Stimulated activated CD4-positive, alpha-beta T cell treated with anti-CD3 and anti-CD28 coated beads, Interleukin-1b, Interleukin-23, amount 100 ng/mL, for 4 hours (primary cell): ENCODE data around the gene B4GALT6.

Experiments
- DNase-seq, 2 donors: peaks; one replicate each; pipeline ENCODE4 v3.0.0-alpha.2; 2020; ENCODE audit warnings: low read depth in 2 of 2

B4GALT6 gene

DNA sequence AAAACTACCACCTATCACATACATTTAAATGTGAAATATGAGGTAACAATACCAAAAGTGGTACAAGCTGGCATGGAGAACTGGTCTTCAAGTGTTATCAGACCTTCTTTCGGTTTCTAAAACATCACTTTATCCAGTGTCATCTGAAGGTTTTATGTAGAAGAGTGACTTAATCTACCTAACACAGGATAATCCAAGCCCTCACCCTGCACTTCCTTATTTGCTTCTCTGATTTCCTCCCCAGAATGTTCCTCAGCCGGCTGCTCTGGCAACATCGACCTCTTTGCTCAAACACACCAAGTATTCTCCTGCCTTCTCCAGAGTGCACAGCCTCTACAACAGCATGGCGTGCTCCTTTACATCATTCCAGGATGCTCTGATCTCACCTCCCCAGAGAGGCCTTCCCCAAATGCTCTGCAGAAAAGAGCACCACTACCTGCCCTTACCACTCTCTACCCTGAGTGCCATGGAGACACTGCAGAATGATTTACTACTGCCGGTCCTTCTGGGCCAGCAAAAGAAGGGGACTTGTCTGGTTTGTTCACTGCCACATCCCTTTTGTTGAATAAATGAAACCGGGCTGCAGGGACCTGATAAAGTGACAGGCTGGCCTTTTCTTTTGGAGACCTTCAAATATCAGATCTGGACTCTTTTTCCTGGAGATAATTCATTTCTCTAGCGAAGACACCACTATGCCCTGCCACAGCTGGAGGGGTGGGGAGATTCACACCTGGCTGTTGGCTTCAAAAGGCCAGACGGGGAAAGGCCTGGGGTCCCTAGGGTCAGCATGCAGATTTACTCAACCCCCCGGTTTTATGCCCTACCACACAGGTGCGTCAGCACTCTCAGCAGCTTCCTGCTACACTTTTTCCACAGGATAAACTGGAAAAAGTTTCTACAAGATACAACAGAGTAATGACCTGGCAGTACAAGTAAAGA, 50.7 kb downstream of the B4GALT6 start:
- no peak for DNase-seq

DNA sequence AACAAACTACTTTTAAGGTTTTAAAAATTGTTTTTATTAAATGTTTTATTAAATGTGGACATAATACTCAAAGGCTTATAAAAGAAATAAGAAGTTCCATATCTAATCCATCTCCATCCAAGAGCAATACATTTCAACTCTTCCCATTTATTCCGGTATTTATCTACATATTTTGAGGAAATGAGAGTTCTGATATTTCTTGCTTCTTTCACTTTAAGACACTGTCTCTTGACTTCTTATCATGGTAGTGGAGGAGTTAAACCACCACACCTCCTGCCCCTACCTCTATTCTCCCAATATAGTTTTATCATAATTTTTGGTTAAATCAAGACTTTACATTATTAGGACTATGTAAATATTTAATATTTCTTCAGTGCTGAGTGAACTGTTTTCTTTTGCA, 52.0 kb downstream of the B4GALT6 start:
- DNase-seq: no peak

GRCh38 chr18:31631526-31631925, 52.9 kb downstream of the B4GALT6 start:
- DNase-seq: no peak

DNA sequence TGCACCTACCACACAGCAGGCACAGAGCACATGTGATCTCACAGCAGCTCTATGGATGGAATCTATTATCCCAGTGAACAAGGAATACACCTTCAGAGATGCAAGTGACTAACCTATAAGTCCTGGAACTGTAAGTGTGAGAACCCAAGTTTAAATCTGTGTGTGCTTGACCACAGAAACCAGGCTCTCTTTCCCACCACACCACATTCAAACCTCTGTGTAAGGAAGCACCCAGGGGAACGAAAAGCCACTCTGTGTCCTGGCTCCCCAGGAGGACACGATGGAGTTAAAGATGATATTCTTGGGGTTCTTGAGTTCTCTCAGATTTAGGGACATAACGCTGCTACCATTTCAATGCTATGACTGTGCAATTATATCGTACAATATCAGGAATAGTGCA, 53.8 kb downstream of the B4GALT6 start:
- DNase-seq: no peak

GRCh38 chr18:31626409-31626808, 58.0 kb downstream of the B4GALT6 start:
- no peak for DNase-seq

- DNase-seq: no peak
Observed at GRCh38 chr18:31624892-31625640, 59.3 kb downstream of the B4GALT6 start.

GRCh38 chr18:31619291-31619690, 65.1 kb downstream of the B4GALT6 start:
- DNase-seq: no peak

- no peak for DNase-seq
Observed at GRCh38 chr18:31618801-31619200, 65.6 kb downstream of the B4GALT6 start.

DNA sequence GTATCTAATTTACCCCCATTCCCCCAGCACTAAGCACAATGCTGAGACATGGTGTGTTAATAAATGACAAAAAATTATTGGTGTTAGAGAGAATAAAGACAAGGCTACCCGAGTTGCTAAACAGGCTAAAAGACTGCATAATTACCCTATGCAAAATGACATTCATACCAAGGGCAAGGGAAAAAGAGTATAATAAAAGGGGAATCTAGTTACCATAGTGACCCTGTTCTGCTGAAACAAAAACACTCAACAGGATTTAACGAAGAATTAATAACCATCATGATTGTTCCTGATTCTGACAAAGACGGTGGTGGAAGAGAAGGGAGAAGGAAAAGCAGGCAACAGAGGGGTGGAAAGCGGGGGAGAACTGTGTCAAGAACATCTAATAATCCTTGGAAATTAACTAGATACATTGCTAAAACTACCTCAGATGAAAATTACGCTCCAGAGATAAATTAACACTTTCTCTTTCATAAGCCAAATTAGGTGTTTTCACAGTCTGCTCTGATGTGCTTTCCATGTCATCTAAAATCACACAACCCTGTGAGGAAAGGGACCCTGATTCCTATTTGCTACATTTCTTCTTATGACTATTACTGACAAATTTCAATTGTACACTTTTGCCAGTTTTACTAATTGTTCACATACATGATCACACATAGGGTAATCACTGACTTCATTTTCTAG, 67.2 kb downstream of the B4GALT6 start:
- no peak for DNase-seq

DNA sequence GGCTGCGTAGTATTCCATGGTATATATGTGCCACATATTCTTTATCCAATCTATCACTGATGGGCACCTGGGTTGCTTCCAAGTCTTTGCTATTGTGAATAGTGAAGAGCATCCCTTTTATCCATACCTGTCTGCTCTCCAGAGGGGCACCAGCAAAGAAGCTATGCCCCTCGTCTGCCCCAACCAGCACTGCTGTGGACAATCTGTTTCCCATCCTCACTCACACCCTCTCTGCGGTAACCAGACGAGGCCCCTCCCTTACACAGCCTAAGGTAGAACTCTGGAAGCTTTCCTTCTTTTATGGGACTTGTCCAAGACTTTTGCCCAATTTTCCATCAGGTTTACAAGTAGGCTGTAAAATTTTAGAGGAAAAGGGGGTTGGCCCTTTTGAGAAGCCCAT, 67.8 kb downstream of the B4GALT6 start:
- no peak for DNase-seq

DNA sequence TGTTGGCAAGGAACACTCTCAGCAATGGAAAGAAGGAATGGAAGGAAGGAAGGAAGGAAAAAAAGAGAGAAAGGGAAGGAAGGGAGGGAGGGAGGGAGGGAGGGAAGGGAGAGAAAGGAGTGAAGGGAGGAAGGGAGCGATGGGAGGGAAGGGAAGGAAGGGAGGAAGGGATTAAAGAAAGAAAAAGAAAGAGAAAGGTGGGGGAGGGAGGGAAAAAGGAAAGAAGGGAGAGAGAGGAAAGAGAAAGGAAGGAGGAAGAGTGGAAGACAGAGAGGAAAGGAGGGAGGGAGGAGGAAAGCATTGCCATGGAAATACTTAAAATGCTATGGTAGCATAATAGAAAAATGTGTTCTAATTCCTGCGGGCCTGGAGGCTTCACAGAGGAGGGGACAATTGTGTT, 70.3 kb downstream of the B4GALT6 start:
- no peak for DNase-seq

- DNase-seq: no peak
Observed at GRCh38 chr18:31612124-31612523, 72.3 kb downstream of the B4GALT6 start.

DNA sequence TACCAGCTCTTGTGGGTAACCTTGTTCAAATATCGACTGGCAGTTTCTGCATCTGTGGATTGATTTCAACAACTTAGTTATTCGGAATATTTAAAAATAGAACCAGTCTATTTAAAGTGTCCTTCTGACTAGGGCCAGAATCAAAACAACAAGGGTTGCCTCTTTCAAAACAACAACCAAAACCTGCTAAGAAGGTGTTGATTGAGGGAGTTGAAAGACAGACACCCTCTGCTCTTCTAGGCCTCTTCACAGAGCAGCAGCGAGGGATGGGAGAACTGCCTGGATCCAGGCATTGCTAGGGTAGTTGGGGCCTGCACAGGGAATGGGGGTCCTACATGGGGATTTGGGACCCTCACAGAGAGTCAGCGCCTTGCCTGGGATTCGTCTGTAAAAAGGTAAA, 72.9 kb downstream of the B4GALT6 start:
- no peak for DNase-seq

DNA sequence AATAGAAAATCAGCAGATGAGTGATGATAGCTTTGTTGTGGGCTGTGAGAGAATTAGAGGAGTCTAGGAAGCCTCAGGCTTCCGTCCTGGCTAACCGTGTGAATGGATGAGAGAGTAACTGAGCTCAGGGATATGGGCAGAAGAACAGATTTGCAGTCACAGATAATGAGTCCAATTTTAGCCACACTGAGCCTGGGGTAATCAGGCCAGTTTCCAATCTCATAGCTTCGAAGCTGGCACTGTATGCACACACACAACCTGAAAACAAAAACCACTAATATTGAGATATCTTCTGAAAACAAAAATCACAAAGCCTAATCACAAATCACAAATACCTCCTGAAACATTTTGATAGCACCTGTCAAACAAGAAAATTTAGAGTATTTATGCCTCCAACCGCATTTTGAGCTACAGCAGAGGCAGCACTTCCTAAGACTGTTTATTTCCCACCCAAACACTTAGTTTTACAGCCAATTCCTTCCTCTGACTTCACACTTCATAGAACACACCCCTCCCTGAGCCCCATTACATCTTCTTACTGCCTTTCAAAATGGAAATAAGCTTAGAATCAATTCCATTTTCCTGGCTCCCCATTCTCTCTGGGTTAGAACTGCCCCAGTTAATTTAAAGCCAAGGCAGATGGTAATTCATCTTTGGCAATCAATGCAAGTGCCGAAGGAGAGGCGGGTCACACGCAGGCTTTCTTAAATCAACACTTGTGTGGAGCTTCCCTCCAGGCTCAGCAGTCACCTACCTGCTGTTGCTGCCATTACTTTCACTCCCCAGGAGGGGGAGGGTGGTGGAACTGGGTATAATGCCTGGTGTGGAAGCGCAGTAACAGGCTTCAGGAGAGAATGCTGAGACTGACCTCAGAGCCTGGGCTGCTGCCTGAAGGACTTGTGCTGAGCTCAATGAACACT, 73.8 kb downstream of the B4GALT6 start:
- DNase-seq: no peak

DNA sequence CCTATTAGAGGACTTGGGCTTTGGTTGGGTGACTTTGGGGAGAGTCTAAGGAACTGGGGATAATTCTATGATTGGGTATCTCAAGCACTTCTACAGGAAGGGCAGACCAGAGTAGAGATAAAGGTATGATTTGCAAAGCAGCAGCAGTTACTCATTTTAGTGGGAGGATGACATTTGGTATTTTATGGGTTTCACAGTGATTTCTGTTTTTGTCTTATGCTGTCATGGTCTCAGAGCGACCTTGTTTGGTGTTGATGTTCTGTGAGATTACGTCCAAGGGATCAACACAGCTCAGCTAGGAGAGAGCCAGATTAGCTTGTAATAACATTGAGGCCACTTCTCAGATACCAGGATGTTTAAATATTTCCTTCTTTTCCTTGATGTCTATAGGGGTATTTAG, 74.5 kb downstream of the B4GALT6 start:
- DNase-seq: no peak

- no peak for DNase-seq
Observed at GRCh38 chr18:31607384-31607783, 77.0 kb downstream of the B4GALT6 start.

DNA sequence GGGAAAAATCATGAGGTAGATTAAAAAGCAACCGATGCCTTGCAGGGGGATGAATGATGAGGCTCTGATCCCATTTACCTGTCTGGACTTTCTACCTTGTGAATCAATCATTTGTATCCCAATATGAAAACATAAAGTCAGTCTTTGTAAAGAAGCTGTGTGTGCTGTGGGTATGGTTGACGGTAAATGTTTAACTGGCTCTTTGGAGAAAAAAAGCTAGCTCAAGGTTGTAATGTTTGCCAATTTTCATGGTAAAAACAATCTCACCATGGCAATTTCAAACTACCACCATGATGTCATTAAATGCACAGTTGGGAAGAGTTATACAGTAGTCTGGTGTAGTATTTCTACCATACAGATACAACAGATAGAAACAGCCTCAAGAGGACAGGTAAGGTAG, 78.1 kb downstream of the B4GALT6 start:
- DNase-seq: no peak

GRCh38 chr18:31603315-31603714, 81.1 kb downstream of the B4GALT6 start:
- DNase-seq: no peak

- no peak for DNase-seq
Observed at GRCh38 chr18:31598021-31598805, 86.2 kb downstream of the B4GALT6 start.

- DNase-seq: no peak
Observed at GRCh38 chr18:31596081-31596872, 88.1 kb downstream of the B4GALT6 start.
